PFSK-1 (cell line): ENCODE results near the gene TIAM2.
A peak's percentile ranks its signal among the peaks of the same experiment; 100 is the strongest.

Source experiments
- FOXP2 ChIP-seq: optimal IDR thresholded peaks from 2 replicates; pipeline ENCODE3; 2011; ENCODE audit warnings: borderline replicate concordance, control low read depth, inconsistent platforms; ENCODE audit not compliant: insufficient read depth; ENCODE audit errors: extremely low read length, extremely low read depth
- POLR2AphosphoS5 ChIP-seq: IDR thresholded peaks from 2 replicates; pipeline ENCODE4 v1.6.1; 2012; ENCODE audit warnings: low read depth, mild to moderate bottlenecking, control low read depth, low read length, moderate library complexity
- SIN3A ChIP-seq: IDR thresholded peaks from 2 replicates; pipeline ENCODE4 v1.6.1; 2012; ENCODE audit warnings: mild to moderate bottlenecking, low read length, moderate library complexity, borderline replicate concordance; ENCODE audit not compliant: insufficient read depth
- TAF1 ChIP-seq: IDR thresholded peaks from 2 replicates; pipeline ENCODE4 v1.6.1; 2012; ENCODE audit warnings: low read length, control low read depth, borderline replicate concordance; ENCODE audit not compliant: insufficient read depth
- TF ChIP-seq, protein P1 (sequence below), 2 experiments: IDR thresholded peaks; 2 replicates each; pipeline versions ENCODE4 v1.6.1 to v1.8.0; 2011 to 2012; ENCODE audit warnings: low read depth in 2 of 2, low read length in 2 of 2, control low read depth in 1 of 2, inconsistent platforms in 1 of 2, mild to moderate bottlenecking in 1 of 2, moderate library complexity in 1 of 2; ENCODE audit not compliant: insufficient read depth in 1 of 2

TIAM2 gene

DNA sequence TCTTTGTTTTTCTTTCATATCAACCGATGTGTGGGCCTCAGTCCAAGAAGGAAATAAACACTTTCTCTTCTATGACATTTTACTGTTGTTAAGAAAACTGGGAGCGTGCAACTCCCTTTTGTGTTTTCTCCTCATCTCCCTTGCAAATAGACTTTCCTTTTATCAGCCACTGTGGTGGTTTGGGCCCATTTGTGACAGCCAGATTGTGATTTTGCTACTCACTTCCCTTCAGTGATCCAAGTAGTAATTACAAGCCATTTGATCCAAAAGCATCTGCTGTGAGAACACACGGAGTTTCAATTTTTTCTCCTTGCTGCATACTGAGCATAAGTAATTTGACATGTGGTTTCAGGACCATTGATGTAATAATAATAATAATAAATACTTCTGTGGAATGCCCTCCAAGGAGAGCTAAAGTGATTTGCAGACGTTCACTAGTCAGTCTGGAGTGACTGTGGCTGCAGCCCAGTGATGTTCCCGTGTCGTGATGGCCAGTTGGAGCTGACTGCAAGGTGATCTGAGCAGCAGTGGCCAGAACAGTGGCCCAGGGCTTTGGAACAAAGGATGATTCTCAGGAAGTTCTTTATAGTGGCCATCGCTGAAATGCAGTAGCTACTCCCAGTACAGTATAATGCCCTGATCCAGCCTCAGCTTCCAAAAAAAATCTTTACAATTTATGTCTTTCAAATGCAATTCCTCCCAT, 176.8 kb downstream of the TIAM2 start:
- TF ChIP-seq FOXP2, result no peak
- peak; percentile 38; the same call in 1 of the 2 replicates for TF ChIP-seq SIN3A

- no peak for TF ChIP-seq SIN3A
- no peak for TF ChIP-seq TAF1
Measured at GRCh38 chr6:155173488-155173887, 178.4 kb downstream of the TIAM2 start.

GRCh38 chr6:155174576-155175211, 179.6 kb downstream of the TIAM2 start:
- TF ChIP-seq SIN3A (no peak), TAF1 (no peak), FOXP2 (no peak), POLR2AphosphoS5 (no peak)
- TF ChIP-seq, protein P1, sequence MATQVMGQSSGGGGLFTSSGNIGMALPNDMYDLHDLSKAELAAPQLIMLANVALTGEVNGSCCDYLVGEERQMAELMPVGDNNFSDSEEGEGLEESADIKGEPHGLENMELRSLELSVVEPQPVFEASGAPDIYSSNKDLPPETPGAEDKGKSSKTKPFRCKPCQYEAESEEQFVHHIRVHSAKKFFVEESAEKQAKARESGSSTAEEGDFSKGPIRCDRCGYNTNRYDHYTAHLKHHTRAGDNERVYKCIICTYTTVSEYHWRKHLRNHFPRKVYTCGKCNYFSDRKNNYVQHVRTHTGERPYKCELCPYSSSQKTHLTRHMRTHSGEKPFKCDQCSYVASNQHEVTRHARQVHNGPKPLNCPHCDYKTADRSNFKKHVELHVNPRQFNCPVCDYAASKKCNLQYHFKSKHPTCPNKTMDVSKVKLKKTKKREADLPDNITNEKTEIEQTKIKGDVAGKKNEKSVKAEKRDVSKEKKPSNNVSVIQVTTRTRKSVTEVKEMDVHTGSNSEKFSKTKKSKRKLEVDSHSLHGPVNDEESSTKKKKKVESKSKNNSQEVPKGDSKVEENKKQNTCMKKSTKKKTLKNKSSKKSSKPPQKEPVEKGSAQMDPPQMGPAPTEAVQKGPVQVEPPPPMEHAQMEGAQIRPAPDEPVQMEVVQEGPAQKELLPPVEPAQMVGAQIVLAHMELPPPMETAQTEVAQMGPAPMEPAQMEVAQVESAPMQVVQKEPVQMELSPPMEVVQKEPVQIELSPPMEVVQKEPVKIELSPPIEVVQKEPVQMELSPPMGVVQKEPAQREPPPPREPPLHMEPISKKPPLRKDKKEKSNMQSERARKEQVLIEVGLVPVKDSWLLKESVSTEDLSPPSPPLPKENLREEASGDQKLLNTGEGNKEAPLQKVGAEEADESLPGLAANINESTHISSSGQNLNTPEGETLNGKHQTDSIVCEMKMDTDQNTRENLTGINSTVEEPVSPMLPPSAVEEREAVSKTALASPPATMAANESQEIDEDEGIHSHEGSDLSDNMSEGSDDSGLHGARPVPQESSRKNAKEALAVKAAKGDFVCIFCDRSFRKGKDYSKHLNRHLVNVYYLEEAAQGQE (IDR thresholded peaks at IDR 0.05; ENCODE audit: insufficient read depth in 1 of 2, low read depth in 2 of 2, low read length in 2 of 2), result no peak

DNA sequence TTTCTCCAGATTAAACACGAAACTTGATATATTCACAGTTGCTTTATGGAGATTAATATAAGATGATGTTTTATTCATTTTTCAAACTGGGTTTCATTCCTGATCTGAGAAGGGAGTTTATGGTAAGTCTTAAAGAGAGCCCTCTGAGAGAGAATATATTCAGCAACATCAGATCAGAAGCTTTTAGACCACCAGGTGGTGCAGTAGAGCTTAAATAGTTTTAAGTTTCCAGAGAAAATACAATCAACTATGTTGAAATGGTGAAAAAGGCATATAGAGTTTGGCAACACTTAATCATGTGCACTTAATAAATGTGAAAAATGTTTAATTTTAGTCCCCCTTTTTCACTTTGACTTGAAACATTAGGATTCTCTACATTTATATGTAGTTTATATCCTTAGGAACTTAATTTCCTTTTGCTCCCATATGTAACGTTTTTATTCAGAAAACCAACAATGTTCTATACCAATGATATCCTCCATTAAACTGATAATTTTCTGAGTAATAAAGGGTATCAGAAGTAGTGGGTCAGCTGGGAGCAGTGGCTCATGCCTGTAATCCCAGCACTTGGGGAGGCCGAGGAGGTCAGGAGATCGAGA, 182.3 kb downstream of the TIAM2 start:
- TF ChIP-seq FOXP2, result no peak
- TF ChIP-seq SIN3A, result no peak
- no peak for TF ChIP-seq POLR2AphosphoS5
- TF ChIP-seq, protein P1 (IDR thresholded peaks at IDR 0.05; ENCODE audit: insufficient read depth in 1 of 2, low read depth in 2 of 2, low read length in 2 of 2), result no peak
- no peak for TF ChIP-seq TAF1

DNA sequence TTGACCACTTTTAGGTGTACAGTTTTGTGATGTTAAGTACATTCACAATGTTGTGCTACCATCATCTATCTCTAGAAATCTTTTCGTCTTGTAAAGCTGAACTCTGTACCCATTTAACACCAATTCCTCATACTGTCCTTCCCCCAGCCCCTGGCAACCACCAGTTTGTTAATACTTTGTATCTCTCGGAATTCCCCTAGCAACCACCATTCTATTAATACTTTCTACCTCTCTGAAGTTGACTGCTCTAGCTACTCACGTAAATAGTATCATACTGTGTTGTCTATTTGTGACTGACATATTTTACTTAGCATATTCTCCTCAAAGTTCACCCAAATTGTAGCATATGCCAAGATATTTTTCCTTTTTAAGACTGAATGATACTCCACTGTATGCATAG, 186.4 kb downstream of the TIAM2 start:
- TF ChIP-seq TAF1 (no peak), POLR2AphosphoS5 (no peak), SIN3A (no peak), FOXP2 (no peak)
- TF ChIP-seq, protein P1 (IDR thresholded peaks at IDR 0.05; ENCODE audit: insufficient read depth in 1 of 2, low read depth in 2 of 2, low read length in 2 of 2), result no peak

GRCh38 chr6:155182103-155182502, 187.0 kb downstream of the TIAM2 start:
- TF ChIP-seq, protein P1 (IDR thresholded peaks at IDR 0.05; ENCODE audit: insufficient read depth in 1 of 2, low read depth in 2 of 2, low read length in 2 of 2), result no peak
- TF ChIP-seq FOXP2 (no peak), POLR2AphosphoS5 (no peak), SIN3A (no peak), TAF1 (no peak)
